Ishikawa (cell line): Measurements from ENCODE around the gene KYNU.

Experiments used
- CEBPB ChIP-seq: IDR thresholded peaks from 2 replicates; pipeline ENCODE4 v1.6.1; 2012
- CREB1 ChIP-seq: IDR thresholded peaks from 2 replicates; pipeline ENCODE4 v1.6.1; 2012; ENCODE audit warnings: low read depth
- EGR1 ChIP-seq: IDR thresholded peaks from 2 replicates; pipeline ENCODE4 v1.6.1; 2012
- EP300 ChIP-seq: IDR thresholded peaks from 2 replicates; pipeline ENCODE4 v1.6.1; 2012; ENCODE audit warnings: borderline replicate concordance
- FOXM1 ChIP-seq: IDR thresholded peaks from 2 replicates; pipeline ENCODE4 v1.6.1; 2012; ENCODE audit warnings: low read depth, borderline replicate concordance
- MAX ChIP-seq: IDR thresholded peaks from 2 replicates; pipeline ENCODE4 v1.6.1; 2012
- NFIC ChIP-seq: IDR thresholded peaks from 2 replicates; pipeline ENCODE4 v1.6.1; 2012
- RAD21 ChIP-seq: IDR thresholded peaks from 2 replicates; pipeline ENCODE4 v1.6.1; 2012; ENCODE audit warnings: low read depth
- REST ChIP-seq: IDR thresholded peaks from 2 replicates; pipeline ENCODE4 v1.6.1; 2012; ENCODE audit warnings: low read depth, mild to moderate bottlenecking
- TAF1 ChIP-seq: IDR thresholded peaks from 2 replicates; pipeline ENCODE4 v1.6.1; 2012; ENCODE audit warnings: low read depth, mild to moderate bottlenecking
- TCF12 ChIP-seq: IDR thresholded peaks from 2 replicates; pipeline ENCODE4 v1.6.1; 2012; ENCODE audit warnings: low read depth
- TEAD4 ChIP-seq: IDR thresholded peaks from 2 replicates; pipeline ENCODE4 v1.6.1; 2012
- USF1 ChIP-seq: IDR thresholded peaks from 2 replicates; pipeline ENCODE4 v1.6.1; 2012
- YY1 ChIP-seq: IDR thresholded peaks from 2 replicates; pipeline ENCODE4 v1.6.1; 2012; ENCODE audit warnings: low read depth
- ZBTB7A ChIP-seq: IDR thresholded peaks from 2 replicates; pipeline ENCODE4 v1.6.1; 2012; ENCODE audit warnings: low read depth

Gene KYNU

GRCh38 chr2:142892715-142893114, 15.3 kb downstream of the KYNU start:
- TF ChIP-seq FOXM1 (no peak), NFIC (no peak), RAD21 (no peak), USF1 (no peak), EP300 (no peak), TEAD4 (no peak), TCF12 (no peak), CEBPB (no peak)

GRCh38 chr2:142893241-142893640, 15.8 kb downstream of the KYNU start:
- TF ChIP-seq TCF12 (no peak), TEAD4 (no peak), RAD21 (no peak), FOXM1 (no peak), NFIC (no peak), CEBPB (no peak), USF1 (no peak), TAF1 (no peak), REST (no peak), EGR1 (no peak)

GRCh38 chr2:142897807-142898206, 20.3 kb downstream of the KYNU start:
- TF ChIP-seq REST (no peak), TEAD4 (no peak), RAD21 (no peak), TAF1 (no peak), CEBPB (no peak), CREB1 (no peak), ZBTB7A (no peak), USF1 (no peak), NFIC (no peak), EGR1 (no peak), MAX (no peak), YY1 (no peak), TCF12 (no peak), FOXM1 (no peak), EP300 (no peak)

- TF ChIP-seq EP300 (no peak), CEBPB (peak; percentile 61)
These were observed 24.3 kb downstream of the KYNU start for GRCh38 chr2:142901780-142902179.

GRCh38 chr2:142907653-142908052, 30.2 kb downstream of the KYNU start:
- TF ChIP-seq EGR1 (no peak), EP300 (no peak), MAX (no peak), CEBPB (no peak), FOXM1 (no peak), RAD21 (no peak), TCF12 (no peak), CREB1 (no peak), ZBTB7A (no peak), NFIC (no peak), REST (no peak), TEAD4 (no peak)
